HL-60/S4 treated with phorbol 12-myristate 13-acetate at 8.2 ng/mL for 4 days and 3 days (cell line): ENCODE measurements around the gene TSPO2.
"Not testable (repeated sequence)": the region's sequence is repeated elsewhere in the genome, so short reads cannot be mapped to it uniquely, and the experiment has no call there.

Experiments
- in situ Hi-C: fragments of 300-500 bp; cut with MboI; formaldehyde crosslinking; loops from 2 replicates; pipeline ENCODE4 v1.15.0; 2022; ENCODE audit warnings: low sequenced_read_pairs

Gene TSPO2, protein sequence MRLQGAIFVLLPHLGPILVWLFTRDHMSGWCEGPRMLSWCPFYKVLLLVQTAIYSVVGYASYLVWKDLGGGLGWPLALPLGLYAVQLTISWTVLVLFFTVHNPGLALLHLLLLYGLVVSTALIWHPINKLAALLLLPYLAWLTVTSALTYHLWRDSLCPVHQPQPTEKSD

DNA sequence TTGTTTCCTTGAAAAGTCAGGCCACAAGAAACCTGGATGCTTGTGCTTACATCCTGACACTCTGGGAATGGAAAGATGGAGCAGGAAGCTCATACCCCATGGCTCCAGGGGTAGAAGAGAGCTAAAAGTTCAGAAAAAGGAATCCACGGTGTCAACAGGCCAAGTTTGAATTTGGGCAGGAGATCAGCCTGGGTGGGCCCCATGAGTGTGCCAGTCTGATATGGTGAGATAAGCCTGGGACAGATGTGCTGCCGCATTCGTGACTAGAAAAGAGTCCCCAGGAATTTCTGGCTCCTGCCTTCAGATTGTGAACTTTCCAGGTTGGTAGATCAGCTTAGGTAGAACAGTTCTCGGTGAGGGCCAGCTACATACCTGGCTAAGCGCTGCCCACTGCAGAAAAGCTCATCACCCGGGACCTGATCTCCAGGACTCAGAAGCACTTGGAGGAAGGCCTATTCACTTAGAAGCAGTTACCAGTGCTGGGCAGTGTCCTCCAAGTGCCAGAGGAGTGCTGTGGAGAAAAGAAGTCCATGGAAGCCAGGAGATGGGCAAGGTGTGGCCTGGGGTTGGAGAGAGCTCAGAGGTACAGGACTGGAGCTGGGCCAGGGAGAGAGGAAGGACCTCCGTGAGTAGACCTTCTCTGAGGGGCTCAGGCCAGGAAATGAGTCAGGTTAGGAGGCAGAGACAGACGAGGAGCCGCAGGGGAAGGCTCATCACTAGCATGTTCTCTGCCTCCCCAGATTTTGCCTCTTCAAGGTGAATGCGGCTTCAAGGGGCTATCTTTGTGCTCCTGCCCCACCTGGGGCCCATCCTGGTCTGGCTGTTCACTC lies at the start of gene TSPO2:
TSS of gene TSPO2 (plus strand) at position 242 of the 830 bp plus-strand sequence. CDS start at position 761, 519 bp downstream.
- in situ Hi-C loops = no loop called here

DNA sequence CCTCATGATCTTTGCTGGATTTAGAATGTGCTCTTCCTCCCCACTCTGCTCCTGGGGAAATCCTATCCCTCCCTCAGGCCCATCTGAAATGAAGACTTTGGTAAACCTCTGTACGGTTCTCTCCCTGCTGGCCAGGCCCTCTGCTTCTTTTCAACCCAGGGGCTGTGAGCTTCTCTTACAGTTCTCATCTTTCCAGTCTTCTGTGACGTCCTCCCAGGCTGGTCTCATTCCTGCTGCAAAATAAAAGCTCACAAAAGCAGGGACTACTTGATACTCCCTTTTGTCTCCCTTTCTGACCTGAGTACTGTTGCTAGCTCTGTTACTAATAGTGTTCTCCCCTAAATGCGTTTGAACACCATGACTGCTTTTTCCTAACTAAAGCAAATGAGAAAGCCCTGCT lies 49.5 kb upstream of the TSPO2 start:
- in situ Hi-C loops = no loop called here

DNA sequence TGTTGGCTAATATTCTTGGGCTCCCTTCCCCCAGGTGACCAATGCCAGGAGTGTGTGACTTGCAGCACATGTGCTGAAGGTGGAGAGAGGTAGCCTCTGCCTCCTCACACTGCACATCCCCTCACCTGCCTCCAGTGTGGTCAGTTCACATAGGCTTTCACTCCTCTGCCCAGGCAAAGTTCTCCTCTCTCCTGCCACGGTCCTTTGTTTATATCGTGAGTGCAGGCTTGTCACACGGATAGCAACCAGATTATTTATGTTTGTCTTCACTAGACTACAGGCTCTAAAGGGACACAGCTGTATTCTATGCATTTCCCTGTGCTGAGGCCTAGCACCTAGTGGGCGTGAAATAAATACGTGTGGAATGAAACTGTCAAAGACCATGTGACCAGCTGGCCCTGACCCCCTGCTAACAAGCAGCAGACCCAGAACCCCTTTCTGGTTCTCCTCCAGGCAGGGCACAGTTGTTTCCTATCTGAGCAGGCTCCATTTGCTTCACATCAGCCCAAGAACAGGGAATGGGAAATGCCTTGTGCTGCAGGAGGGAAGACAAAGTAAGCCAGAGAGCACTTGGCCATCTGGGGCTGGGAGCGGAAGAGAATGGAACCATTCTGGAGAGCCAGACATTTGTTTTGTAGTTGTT lies 45.6 kb upstream of the TSPO2 start:
- in situ Hi-C loops = no loop called here

DNA sequence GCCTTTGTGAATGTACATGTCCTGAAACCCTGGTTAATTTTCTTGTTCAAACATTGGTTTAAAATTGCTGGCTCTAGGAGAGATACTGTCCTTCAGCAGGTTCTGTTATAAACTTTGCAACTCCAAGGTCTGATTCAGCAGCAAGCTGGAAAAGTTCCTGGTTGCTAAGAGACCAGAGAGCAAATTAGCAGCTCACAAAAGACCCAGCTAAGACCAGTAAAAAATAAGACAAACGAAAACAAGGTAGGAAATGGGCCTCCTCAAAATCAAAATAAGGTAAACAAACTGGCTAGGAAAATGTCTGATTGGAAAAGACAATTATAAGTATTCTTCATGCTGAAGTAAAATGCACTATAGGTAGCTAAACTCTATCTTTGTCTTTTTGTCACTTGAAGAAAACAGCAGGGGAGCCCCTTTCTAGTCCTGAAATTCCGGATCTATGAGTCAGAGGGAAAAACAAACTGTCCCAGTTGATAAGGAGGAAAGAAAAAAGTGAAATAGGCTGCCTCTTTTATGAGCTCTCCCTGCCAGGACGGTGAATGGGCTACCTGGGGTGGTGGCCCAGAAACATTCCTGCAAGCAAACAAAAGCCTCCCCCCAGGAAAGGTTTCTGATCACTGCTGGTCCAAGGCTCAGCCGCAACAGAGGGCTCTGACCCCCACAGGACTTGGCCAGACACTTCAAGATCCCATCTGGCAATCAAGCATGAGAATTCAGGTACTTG lies 44.9 kb upstream of the TSPO2 start:
- in situ Hi-C loops = no loop called here

DNA sequence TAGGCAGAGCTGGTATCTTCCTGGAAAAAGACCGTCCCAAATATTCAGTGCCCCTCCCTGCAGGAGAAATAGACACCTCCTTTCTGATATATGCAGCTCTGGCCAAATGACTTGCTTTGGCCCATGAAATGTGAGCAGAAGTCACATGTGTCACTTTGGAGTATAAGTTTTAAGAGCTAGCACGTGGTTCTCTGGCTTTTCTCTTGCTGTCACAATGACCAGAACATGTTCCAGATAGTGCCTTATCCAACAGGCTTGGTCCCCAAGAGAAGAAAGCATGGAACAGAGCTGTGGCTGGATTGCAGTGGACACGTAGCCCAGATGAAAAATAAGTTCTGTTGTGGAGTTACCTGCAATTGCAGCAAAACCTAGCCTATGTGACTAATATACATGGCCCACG lies 43.6 kb upstream of the TSPO2 start:
- in situ Hi-C loops = no loop called here

DNA sequence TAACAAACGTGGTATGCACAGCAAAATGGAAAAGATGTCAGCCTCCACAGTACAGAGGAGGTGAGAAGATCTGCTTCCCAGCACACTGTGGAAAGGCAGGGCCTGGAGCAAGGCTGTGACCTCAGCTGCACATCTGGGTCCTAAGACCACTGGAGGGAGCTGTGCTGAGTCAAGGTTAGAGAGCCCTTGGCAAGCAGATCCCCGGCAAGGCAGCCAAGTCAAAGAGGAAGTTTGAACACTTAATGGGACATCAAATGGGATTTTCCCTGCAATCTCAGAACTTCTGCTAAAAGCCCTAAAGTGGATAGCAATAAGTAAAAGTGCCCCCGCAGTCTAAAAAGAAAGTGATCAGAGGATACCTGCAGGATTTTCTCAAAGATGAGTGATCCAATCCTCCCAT lies 42.7 kb upstream of the TSPO2 start:
- in situ Hi-C loops = no loop called here

DNA sequence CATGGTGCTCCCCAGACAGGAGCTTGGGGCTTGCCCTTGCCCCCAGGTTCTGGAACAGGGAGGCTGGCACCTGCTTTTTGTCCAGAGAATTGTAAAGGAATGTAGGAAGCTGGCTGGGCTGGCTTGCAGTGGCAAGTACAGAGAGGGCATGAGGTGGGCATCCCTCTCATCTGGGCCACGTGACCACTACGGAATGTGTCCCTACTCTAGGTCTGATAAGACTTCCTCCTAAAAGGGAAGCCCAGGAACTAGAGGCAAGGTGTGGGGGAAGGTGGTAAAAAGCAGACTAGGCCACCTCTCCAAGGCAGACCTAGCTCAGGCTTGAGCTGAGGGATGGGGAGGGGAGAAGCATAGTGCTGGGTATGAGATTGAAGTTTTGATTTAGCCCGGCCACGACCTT lies 42.0 kb upstream of the TSPO2 start:
- in situ Hi-C loops = no loop called here

DNA sequence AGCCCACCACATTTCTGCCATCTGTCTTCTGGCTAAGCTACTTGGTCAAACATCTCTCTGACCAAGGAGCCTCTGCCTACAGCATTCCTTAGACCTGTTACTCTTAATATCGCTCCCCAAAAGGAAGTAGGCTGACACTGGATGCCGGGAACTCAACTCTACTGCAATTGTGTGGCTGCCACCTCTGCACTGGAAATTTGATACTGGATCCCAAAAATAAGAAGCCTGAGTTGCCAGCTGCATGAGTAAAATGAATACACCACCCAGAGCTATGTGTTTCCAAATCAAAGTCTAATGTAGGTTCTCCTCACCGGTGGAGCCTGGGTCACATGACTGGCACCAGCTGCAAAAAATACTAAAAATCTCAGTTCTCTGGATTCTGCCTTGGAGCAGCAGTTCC lies 40.1 kb upstream of the TSPO2 start:
- in situ Hi-C loops = no loop called here

DNA sequence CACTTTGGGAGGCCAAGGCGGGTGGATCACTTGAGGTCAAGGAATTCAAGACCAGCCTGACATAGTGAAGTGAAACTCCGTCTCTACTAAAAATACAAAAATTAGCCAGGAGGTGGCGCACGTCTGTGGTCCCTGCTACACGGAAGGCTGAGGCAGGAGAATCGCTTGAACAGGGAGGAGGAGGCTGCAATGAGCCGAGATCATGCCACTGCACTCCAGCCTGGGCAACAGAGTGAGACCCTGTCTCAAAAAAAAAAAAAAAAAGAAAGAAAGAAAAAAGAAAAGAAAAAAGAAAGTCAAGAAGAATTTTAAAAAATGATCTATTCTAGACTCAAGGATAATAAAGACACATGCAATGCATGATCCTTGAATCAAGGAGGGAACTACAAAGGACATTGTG lies 36.0 kb upstream of the TSPO2 start:
- in situ Hi-C loops = not testable (repeated sequence)

DNA sequence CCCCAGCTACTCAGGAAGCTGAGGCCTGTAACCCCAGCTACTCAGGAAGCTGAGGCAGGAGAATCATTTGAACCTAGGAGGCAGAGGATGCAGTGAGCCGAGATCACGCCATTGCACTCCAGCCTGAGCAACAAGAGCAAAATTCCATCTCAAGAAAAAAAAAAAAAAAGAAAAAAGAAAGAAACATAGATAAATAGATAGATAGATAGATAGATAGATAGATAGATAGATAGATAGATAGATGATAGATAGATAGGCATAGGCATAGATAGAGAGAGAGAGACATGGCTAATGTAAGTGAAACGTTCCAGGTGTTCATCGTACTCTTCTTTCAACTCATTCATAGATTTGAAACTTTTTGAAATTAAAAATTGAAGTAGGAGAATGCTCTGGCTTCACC lies 35.3 kb upstream of the TSPO2 start:
- in situ Hi-C loops = not testable (repeated sequence)

DNA sequence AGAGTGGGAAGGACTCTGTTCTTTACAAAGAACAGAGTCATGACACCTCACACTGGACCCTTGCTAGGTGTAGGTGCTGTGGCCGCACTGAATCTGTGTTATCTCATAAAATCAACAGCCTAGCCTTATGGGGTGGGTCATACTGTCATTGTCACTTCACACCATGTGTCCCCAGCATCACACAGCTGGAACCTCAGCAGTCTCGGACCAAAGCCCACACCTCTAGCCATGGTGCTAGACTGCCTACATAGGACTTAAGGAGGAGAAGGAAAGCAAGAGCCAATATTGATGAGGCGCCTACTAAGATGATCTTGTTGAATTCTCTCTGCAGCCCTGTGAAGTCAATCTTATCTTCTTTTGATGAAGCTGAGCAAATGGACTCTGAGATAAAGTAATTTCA lies 34.3 kb upstream of the TSPO2 start:
- in situ Hi-C loops = no loop called here

DNA sequence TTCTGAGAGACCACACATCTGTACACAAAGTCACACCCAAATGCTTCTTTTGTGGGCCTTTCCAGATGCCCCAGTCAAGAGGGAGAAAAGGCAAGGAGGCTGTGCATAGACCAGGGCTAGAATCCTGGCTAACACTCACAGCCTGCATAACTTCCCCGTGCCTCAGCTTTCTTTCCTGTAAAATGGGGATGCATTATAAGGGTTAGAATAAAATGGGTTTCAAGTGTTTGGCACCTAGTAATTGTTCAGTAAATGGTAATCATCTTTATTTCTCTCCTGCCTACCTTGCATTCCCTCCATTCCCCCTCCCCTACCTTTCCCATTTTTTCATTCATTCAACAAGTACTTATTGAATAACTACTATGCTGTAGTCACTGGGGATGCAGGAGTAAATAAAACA lies 32.6 kb upstream of the TSPO2 start:
- in situ Hi-C loops = no loop called here

DNA sequence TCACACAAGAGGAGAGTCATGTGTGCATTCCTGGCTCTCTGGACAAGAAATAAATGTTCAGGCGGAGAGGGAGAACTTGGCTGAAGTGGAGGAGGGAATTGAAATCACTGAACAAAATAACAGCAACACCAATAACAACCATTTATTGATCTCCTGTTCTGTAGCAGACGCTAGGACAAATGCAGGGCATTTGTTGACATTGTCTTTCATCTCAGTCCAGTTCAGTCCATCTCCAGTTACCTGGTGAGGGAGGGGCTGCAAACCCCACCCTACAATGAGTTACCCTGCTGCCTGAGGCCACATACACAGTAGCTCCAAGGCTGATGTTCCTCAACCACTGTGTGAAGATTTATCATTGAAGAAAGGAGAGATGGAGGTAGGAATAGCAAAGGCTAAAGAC lies 30.6 kb upstream of the TSPO2 start:
- in situ Hi-C loops = no loop called here

DNA sequence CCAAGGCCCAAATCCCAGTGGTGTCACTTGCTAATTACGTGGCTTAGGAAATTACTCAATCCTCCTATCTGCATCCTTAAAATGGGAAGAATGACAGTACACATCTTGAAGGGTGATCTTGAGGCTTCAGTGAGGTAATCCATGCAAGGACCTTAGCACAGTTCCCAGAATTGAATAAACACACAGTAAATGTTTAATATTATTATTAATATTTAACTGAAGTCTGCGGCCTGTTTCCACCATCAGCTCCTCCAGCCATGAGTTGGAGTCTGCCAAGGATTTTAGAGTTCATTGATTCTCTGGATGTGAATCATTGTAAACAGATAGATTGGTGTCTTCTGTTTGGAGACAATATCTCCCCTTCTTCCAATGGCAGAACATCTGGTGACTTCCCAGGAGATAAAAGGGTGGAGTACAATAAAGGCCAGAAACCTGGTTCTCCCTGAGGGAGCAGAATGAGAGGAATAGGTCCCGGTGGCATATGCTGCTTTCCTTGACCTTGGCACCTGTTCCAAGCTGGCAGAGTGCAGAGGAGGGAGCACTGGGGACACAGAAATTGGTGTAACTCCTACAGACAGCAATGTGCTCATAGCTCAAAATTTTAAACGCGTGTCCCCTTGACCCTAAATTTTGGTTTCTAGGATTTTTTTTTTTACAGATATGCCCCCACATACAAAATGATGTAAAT lies 28.7 kb upstream of the TSPO2 start:
- in situ Hi-C loops = no loop called here

DNA sequence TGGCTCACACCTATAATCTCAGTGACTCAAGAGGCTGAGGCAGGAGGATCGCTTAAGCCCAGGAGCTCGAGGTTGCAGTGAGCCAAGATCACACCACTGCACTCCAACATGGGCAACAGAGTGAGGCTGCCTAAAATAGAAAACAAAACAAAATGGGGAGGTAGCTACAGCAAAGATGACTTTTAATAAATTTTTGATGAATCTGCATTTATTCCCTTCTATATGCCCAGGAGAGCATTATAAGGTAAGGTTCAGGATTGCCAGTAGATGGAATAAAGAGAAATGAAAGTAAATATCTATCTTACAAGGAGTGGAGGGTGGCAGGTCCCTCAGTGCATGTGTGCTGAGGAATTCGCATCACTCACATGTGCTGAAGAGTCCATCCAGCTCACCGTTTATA lies 27.5 kb upstream of the TSPO2 start:
- in situ Hi-C loops = no loop called here

DNA sequence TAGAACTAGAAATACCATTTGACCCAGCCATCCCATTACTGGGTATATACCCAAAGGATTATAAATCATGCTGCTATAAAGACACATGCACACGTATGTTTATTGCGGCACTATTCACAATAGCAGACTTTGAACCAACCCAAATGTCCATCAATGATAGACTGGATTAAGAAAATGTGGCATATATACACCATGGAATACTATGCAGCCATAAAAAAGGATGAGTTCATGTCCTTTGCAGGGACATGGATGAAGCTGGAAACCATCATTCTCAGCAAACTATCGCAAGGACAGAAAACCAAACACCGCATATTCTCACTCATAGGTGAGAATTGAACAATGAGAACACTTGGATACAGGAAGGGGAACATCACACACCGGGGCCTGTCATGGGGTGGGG lies 26.4 kb upstream of the TSPO2 start:
- in situ Hi-C loops = not testable (repeated sequence)

DNA sequence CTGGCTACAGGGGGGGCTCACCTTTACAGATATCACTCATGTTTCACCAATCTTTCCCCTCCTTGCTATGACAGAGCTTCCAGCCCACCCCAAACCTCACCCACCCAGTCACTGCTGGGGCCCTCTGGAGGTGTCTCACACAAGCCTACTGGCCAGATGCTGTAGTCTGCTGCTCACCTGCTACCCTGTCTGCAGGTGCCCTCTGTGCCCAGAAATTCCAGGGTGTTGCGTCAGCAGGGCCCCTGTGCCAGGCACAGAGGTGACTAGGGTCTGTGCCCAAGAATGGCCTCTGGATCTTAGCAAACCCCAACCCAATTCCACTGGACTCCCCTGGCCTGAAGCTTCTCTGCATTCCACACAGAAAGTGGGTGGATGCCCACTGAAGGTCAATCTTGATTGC lies 24.6 kb upstream of the TSPO2 start:
- in situ Hi-C loops = no loop called here

DNA sequence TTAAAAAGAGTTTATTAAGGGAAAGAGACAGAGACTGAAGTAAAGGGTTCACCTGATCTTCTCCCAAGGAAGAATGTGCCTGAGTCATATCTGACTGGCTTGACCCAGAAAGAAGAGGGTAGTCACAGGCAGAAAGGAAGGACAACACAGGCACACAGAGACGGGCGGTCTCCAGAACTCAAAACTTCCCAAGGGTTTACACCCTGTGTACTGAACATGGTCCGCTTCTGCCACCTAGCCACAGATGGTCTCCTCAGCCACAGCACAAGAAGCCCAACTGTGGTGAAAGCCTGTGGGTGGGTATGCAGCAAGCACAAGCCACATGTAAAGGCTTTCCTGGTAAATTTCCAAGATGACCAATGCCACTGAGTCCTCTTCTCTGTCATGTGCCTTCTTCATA lies 20.4 kb upstream of the TSPO2 start:
- in situ Hi-C loops = no loop called here

DNA sequence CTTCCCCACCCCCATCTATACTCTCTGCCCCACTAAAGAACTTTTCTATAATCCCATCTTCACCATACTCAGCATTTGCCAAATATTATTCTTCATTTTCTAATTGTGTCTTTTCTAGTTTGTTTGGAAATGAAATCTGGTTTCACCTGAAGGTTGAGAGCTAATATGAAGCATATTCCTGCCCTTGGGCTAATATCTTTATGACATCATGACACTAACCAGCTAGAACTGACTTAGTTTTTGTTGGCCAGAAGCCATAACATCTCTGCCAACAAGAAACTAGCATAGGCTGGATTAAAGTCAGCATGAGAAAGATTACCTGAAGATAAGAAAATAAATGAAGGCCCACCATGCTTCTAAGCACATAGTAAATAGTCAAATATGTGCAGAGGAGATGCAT lies 20.0 kb upstream of the TSPO2 start:
- in situ Hi-C loops = no loop called here

DNA sequence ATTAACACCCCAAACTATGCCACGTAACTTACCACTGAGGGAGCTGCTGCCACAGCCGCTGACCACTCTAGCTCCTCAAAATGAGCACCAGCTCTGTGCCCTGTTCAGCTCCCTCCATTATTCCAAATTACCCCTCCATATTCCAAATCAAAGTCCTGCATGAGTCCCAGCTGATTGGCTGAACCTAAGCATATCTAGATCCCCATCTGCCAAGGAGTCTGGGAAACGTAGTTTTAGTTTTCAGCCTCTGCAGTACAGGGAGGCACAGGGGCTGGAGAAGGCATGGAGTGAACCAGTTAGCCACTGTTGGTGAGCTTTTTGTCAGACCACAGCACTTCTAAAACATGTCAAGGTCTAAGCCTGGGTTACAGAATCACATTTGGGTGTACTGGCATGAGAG lies 19.2 kb upstream of the TSPO2 start:
- in situ Hi-C loops = no loop called here

DNA sequence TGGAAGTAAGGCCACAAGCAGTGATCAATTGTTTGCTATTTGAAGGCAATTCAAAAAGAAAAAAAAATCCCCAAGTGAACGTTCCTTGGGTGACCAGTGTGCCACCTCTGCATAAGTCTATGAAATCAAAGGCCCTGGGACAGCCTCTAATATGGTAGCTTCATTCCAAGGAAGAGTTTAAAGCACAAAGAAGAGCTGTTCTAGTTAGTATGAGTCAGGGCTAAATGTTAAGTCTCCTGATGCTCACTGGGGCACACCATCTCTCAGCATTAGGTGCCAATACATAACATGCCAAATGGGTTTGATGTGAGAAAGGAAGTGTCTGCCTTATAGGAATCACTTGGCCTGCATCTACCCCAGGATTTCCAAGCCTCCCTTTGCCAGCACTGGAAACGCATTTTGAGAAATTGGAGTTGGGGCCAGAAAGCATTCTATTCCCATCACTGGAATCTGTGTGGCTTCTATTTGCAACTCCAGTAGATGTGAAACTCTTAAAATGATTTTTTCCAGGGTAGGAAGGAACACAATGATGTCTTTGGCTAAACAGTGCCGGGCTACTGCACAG lies 16.2 kb upstream of the TSPO2 start:
- in situ Hi-C loops = no loop called here
